Activated T-cell treated with anti-CD3 and anti-CD28 coated beads for 1 hour (primary cell): Measurements from ENCODE around the gene SEMA3A.
"Not testable (repeated sequence)": the region's sequence is repeated elsewhere in the genome, so short reads cannot be mapped to it uniquely, and the experiment has no call there.

Source experiments
- DNase-seq: peaks from one replicate; pipeline ENCODE4 v3.0.0-alpha.2; 2020; ENCODE audit warnings: low read depth

SEMA3A gene

DNA sequence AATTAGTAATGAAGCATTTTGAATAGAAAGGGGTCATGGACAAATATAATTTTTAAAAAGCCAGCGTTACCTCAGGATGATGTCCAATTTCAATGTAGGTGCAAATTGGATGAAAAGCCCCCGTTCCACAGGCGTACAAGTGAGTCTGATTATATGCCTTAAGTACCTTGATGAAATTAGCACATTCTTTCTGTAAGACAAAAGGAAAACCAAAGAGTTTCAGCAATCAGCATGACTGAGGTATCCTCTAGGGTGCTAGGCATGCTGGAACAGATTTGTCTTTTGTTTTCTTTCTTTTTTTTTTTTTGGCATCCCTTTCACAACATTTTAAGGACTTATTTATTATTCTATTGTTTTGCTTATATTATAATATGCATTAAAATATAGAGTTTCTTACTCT lies 84.2 kb downstream of the SEMA3A start:
- no peak for DNase-seq

- no peak for DNase-seq
Measured at GRCh38 chr7:84108787-84109186, 85.8 kb downstream of the SEMA3A start.

DNA sequence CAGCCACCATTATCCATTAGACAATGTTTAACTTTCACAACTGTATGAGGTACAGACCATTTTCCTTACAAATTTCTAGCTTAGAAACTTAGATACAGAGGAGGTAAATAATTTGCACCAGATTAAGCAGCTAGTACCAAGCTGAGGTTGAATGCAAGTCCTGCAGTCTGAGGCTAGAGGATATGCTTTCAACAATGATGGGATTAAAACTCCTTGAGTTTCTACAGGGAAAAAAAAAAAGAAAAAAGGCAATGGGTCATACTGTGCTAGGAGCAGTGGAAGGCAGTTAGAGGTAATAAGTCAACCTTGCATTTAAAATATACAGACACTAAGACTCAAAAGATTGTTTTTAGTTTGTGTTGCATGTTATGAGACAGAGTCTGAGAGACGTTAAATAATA lies 86.5 kb downstream of the SEMA3A start:
- no peak for DNase-seq

DNA sequence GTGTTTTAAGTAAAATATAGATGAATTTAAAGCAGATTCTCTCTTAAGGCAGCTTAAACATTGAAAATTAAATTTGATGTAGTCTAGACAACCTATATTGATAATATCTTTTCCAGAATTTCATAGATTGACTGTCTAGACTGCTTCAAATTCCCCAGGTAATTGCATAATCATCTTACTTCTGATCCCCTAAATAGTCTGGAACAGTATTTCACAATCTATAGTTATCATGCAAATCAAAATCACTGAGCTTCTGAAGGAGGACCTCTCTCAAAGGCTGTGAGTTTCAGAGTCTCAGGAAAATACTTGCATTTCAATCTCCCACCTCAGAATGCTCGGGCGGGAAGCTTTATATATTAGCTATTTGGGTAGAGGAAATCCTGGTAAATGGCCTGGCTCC lies 87.3 kb downstream of the SEMA3A start:
- no peak for DNase-seq

DNA sequence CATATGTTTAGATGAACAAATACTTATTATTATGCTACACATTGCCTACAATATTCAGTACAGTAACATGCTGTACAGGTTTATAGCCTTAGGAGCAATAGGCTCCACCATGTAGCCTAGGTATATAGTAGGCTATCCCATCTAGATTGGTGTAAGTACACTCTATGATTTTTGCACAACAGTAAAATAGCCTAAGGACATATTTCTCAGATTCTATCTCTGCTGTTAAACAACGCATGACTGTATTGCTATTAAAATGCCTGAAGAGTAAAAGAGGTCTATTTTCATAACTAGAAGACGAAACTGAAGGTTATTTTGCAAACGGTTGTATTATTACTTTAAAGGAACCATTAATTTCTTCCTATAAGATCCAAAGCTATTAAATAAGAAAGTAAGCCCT lies 88.3 kb downstream of the SEMA3A start:
- DNase-seq, result no peak

- DNase-seq, result no peak
Measured at GRCh38 chr7:84105586-84105985, 89.0 kb downstream of the SEMA3A start.

DNA sequence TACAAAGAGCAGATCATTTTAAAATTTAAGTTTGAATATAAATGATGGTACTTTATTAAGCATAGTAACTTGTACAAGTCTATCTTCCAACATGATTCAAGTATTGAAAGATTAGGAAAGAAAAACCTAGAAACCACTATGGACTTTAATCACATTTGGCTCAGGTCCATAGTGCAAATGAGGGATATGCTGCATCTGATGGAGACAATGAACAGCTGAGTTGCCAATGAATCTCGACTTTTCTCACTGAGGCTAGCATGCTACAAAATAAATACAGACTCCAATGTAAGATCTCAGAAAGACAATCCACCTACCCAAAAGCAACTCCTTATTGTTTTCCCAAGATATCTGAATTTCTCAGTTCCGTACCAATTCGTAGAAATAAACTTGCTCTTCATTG lies 89.8 kb downstream of the SEMA3A start:
- no peak for DNase-seq

GRCh38 chr7:84102213-84102612 lies 92.4 kb downstream of the SEMA3A start:
- DNase-seq, result no peak

DNA sequence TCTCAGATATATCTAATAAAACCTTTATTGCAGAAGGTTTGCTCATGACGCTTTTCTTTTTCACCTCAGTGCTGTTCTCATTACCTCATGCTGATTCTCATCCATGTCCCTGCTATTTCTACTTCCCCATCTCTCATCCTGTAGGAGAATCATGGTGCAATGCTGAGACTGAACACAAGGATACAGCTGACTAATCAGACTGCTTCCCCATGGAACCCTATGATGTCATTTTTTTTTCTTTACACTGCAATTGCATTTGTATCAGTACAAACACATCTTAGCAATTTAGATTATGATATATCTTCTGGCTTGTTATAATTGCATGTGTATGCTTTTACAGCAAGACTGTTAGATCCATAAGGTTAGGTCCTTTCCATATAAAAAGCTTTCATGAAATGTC lies 93.7 kb downstream of the SEMA3A start:
- no peak for DNase-seq

- no peak for DNase-seq
Measured at GRCh38 chr7:84095971-84096370, 98.6 kb downstream of the SEMA3A start.

DNA sequence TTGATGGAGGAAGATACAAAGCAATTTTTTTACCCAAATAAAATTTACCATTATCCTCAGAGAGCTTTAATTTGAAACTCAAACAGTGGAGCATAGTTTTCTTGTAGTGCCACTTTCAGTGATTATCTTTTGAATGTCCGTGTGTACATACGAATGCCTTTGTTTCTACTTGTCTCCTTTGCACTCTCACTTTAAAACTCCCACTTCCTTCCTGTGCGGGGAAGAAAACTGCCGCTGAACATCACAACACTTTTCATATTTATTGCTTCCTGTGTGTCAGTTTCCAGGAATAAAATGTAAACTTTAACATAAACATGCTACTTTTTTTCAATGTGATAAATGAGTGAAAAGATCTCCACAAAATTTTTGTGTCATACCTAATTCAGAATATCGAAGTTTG lies 102.4 kb downstream of the SEMA3A start:
- DNase-seq, result no peak

- DNase-seq, result no peak
Measured at GRCh38 chr7:84091318-84091717, 103.3 kb downstream of the SEMA3A start.

GRCh38 chr7:84088802-84089201 lies 105.8 kb downstream of the SEMA3A start:
- DNase-seq, result no peak

DNA sequence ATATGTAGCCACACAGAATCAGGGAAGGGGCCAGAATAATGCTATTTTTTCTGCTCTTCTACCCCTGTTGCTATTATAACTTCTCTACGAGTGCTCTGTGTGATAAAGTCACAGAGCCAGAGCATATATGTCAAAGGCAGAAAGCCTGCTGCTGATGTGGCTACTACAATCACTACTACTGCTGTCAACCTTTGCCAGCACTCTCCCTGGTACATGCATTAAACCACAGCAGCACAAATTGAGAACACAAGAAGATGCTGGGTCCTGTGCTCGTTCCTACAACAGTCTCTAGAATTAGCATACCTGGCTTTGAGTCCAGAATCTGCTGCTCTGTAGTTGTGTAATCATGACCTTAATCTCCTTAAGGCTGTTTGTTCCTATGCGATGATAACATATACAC lies 108.6 kb downstream of the SEMA3A start:
- no peak for DNase-seq

DNA sequence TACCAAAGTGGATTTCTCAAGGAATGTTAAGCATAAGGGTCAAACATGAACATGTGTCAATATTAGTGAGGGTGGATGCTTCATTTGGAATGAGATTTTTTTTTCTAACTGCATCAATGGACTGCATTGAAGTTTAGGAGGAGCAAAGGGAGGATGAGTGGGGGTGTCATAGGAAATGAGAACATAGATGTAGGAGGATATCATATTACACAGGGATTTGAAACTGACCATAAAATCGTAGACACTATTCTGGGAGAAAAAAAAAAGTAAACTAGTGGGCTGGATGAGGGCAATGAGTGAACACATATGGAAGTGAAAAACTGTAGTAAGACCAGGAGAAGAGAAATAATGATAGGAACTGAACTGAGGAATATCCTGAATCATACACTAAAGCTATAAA lies 109.4 kb downstream of the SEMA3A start:
- DNase-seq, result no peak

DNA sequence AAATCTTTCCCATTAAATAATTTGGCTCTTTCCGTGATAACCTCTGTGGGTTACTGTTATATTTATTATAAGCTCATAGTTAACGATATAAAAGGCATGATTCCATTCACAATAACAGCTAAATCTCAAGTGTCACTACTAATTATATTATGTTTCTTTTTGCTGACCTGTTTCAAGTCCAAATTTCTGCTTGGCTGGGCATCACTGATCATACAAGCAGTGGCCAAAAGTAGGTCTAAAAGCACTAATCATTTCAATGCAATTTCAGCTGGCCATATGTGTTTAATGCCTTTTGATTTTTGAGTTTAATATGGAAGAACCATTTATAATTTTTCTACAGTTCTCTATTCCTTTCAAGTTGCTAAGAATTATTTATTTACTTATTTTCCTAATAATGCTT lies 110.7 kb downstream of the SEMA3A start:
- no peak for DNase-seq

- DNase-seq, result no peak
Measured at GRCh38 chr7:84081973-84082522, 112.5 kb downstream of the SEMA3A start.

- DNase-seq, result no peak
Measured at GRCh38 chr7:84077336-84077735, 117.3 kb downstream of the SEMA3A start.

DNA sequence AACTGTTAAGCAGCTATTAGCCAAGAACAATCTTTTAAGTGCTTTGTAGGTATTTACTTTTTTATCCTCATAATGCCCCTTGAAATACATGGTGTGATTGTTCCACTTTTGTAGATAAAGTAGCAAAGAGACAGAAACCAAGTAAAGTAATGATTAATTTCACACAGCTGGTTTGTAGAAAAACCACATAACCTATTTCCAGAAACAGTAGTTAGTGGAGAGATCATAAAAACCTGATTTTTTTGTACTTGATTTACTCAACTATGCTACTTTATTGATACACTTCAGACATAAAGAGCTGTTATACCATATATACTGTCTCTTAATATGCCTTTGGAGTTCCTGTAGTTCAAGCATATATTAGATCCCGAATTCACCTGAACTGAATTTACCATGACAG lies 118.4 kb downstream of the SEMA3A start:
- DNase-seq, result no peak

DNA sequence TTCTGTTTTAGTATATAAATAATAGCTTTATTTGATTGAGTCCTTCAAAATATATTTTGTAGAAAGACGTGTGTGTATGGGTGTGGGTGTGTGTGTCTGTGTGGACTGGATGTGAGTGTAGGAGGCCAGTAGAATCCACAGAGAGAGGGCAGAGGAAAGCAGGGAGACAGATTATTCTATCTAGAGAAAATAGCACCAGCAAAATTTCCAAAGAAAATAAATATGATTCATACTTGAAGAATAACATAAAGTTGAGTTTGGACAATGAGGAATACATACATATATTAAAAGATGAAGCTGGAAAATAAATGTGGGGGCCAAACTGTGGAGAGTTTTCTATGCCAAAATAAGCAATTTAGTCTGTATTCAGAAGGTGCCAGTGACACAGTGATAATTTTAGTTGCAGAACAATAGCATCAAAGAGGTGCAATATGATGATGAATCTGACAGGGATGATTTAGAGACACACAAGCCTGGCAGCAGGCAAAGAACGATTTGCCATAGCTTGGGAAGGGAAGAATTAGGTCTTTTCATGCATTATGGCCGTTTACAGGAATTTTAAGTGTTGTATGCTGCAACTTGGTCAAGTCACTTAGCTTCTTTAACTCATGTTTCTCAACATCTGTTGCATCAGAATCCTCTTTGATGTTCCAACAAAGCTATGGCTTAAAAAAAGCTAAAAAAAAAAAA lies 121.3 kb downstream of the SEMA3A start:
- DNase-seq, result no peak

DNA sequence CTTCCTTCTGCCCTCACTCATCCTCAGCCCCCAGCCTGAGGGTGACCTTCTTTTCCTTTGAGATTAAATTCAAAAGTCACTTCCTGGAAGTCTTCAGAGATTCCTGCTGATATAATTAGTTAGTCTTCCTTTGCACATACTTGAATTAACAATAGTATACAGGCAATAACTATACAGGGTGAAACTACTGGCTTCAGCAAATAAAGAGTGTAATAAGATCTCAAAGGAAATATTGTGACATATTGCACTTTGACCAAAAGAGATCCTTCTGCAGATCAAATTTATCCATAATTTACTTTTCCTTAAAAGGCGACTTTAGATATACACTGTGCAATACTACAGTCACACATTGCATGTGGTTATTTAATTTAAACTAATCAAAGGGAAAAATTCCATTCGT lies 123.8 kb downstream of the SEMA3A start:
- DNase-seq, result no peak

DNA sequence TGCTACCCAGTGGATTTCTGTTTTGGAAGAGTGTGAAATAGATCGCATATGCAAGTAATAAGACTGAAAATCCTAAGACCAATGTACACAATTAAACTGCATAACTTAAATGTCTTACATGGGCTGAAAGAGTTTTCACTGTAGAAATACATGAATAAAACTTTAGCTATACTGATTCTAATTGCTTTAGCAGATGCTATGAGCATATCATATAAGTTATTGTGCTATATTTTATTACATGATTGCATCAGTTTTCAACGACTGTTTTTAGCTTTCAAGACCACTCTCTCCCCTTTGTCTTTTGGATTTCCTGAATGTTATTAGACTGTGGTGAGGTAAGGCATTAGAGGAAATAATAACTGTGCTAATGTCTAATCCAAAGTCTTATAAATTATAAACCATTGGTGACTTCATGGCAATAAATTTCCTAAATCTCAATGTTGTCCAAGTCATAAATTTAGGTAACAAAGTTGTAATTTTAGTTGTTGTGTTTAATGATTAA lies 124.5 kb downstream of the SEMA3A start:
- DNase-seq, result no peak

DNA sequence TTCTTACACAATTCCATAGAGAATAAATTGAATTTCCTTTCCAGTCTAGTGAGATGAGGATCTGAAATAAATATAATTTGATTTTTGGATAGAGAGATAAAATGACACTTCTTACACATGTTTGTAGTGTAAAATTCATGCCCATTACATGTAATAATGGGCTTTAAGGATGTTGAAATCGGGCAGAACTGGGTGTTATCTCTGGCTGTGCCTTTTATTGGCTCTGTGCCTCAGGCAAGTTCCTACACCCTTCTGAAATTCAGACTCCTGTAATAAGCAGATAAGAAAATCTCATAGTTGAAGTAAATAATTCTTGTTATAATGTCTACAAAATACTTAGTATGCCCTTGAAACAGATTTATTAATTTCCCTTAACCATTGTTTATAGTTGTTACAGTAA lies 125.6 kb downstream of the SEMA3A start:
- no peak for DNase-seq

- not testable (repeated sequence) for DNase-seq
Measured at GRCh38 chr7:84062489-84062901, 132.1 kb downstream of the SEMA3A start.
